GM18507 (cell line): ENCODE results near the gene LYSMD3.
"Not testable (repeated sequence)": the region's sequence is repeated elsewhere in the genome, so short reads cannot be mapped to it uniquely, and the experiment has no call there.

Experiments used
- DNase-seq: peaks from one replicate; pipeline ENCODE4 v3.0.0; 2011; ENCODE audit warnings: low read depth; ENCODE audit not compliant: insufficient read length; ENCODE audit errors: extremely low spot score
- FAIRE-seq: peaks from 2 replicates; lab custom pipeline; 2011; peaks lifted over from hg19 to GRCh38; lab: Jason Lieb, UNC

The LYSMD3 gene

DNA sequence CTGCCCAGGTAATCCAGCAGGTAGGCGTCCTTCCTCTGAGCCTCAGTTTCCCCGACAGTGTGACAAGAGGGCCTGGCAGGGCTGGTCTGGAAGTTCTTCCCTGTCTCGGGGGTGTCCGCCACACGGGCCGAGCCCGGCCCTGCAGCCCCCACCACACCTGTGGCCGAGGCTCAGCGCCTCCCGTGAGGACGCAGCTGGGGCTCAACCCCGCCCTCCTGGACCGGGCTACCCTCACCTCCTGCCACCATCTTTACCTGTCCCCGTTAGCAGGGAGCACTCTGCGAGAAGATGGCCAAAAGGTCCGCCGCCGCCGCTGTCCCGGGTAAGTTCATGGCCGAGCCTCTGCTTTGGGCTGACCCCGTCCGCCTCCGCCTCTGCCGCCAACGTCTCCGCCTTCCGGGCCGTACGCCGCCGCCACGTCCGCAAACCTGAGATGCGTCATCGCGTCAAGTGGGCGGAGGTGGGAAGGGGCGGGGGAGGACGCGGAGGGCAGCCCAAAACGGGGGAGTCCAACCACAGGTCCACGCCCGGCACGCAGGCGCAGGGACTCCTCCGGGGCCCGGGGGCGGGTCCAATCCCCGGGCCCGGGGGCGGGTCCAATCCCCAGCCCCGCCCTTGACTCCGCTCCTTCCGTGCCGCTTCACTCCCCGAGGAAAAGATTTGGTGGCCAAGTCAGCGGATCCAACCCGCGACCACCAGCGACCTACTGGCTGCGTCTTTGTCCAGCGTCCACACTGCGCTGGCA lies at the start of gene LYSMD3:
LYSMD3 (minus strand) TSS at position 391 of the 745 bp plus-strand sequence. CDS start 4,295 bp downstream, outside the sequence.
- peak; percentile 94 for FAIRE-seq

GRCh38 chr5:90576566-90576965 lies 47.2 kb upstream of the LYSMD3 start:
- FAIRE-seq, DNase-seq: not testable (repeated sequence)

More for the DNA sequence above, at the start of gene LYSMD3:
- peak; percentile 95 for DNase-seq

GRCh38 chr5:90575712-90576111 lies 46.3 kb upstream of the LYSMD3 start:
- DNase-seq (no peak), FAIRE-seq (no peak)

GRCh38 chr5:90571147-90571773 lies 41.9 kb upstream of the LYSMD3 start:
- no peak for FAIRE-seq
- DNase-seq = no peak

GRCh38 chr5:90570034-90570433 lies 40.6 kb upstream of the LYSMD3 start:
- DNase-seq (no peak), FAIRE-seq (no peak)

DNA sequence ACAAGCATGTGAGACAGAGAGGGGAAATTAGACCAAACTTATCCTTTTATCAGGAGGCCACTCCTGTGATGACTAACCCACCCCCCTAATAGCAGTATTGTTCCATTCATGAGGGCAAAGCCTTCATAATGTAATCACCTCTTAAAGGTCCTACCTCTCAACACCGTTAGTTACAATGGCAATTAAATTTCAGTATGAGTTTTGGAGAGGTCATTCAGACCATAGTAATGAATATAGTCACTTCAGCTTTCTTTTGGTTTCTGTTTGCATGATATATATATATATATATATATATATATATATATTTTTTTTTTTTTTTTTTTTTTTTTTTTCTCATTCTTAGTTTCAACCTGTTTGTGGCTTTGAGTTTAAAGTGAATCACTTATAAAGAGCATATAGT lies 39.7 kb upstream of the LYSMD3 start:
- DNase-seq = no peak
- no peak for FAIRE-seq

- no peak for DNase-seq
- no peak for FAIRE-seq
Measured at GRCh38 chr5:90565491-90565890, 36.1 kb upstream of the LYSMD3 start.

DNA sequence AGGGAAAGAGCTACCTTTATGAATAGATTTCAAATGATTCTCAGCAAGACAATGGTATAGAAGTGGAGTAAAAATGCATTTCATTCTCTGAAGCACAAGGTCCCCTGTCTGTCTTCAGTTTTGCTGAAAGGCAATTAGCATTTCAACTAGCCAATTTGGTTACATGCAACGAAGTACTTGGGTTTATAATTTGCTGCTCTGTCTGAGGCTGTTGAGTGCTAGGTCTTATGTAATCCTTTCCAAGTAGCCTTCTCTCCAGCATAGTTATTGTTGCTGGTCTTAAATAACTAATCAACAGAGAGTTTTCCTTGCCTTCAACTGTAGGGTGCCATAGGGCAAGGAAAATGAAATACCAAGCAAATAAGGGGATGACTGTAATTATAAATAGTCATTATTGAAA lies 33.7 kb upstream of the LYSMD3 start:
- DNase-seq (no peak), FAIRE-seq (no peak)

GRCh38 chr5:90562341-90562740 lies 33.0 kb upstream of the LYSMD3 start:
- no peak for DNase-seq
- no peak for FAIRE-seq

DNA sequence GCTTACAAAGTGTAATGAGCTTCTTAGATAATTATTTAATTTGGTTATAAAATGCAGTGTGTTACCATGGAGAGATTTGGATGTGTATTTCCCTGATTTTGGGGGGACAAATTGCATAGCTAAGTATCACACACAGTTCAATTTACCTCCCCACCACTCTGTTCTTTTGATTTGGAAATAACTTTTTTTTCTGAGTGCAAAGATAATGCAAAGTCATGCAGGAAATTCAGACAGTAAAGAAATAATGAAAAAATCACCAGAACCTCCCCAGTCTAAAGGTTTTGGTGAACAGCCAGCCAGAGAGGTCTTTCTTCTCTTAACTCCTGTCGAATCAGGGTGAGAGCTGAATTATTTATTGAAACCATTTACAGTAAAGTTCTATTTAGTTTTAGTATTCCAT lies 32.4 kb upstream of the LYSMD3 start:
- FAIRE-seq (no peak), DNase-seq (no peak)

GRCh38 chr5:90560771-90561170 lies 31.4 kb upstream of the LYSMD3 start:
- FAIRE-seq (no peak), DNase-seq (no peak)

DNA sequence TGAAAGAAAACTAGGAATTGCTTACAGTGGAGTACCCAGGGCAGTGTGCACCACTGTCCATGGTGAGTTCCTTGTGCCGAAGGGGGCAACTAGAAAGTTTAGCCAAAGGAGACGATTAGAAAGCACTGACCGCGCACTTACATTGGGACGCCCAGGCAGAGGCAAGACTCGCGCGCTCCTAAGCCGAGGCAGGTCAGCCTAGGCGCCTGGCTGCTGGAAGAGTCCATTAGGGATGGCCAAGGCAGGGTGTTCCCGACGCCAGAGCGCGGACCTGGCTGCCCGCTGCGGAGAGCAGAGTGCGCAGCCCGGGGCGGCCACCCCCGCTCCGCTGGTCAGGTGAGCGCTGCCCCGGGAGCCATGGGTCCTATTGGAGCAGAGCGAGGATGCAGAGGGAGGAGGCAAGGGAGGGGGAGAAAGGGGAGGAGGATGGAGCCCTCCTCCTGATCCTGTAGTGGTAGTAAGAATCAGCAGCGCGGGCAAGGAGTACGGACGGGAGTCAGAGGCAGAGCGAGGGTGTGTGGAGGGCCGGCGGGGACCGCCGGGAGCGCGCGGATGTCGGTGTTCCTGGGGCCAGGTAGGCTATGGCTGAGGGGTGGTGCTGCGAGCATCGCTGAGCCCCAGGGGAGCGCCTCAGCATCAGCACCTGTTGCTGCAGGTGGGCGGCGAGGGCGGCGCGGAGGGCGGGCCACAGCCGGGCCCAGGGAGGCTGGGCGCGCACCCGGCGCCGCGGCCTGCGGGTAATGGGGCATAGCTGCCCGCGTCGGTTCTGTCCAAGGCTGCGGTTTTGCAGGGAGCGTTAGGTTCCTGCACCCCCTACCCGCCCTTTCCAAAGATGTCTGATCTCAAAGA lies 29.2 kb upstream of the LYSMD3 start, which contains the start of gene ADGRV1:
ADGRV1 (plus strand) TSS at position 454 of the 849 bp plus-strand sequence; CDS start at position 553, 99 bp downstream.
- FAIRE-seq = no peak
- no peak for DNase-seq

DNA sequence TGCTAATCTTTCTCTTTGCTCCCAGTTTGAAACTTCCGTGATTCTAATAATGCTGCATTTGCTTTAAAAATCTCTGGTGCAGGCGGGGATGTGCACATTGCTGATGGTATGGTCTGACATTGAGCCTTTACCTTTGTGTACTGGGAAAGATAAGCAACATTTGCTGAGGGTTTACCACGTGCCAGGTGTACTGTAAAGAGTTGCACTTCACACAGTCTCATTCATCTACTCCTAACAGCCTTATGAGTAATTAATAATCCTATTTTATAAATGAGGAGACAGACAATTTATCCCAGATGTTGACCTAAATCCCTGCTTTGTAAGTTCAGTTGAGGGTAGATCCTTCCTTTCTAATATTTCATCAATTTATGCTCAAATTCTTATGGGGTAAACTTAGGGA lies 28.5 kb upstream of the LYSMD3 start:
- DNase-seq = no peak
- FAIRE-seq = no peak

GRCh38 chr5:90557391-90557790 lies 28.0 kb upstream of the LYSMD3 start:
- no peak for FAIRE-seq
- no peak for DNase-seq

GRCh38 chr5:90555666-90556065 lies 26.3 kb upstream of the LYSMD3 start:
- FAIRE-seq (no peak), DNase-seq (no peak)

DNA sequence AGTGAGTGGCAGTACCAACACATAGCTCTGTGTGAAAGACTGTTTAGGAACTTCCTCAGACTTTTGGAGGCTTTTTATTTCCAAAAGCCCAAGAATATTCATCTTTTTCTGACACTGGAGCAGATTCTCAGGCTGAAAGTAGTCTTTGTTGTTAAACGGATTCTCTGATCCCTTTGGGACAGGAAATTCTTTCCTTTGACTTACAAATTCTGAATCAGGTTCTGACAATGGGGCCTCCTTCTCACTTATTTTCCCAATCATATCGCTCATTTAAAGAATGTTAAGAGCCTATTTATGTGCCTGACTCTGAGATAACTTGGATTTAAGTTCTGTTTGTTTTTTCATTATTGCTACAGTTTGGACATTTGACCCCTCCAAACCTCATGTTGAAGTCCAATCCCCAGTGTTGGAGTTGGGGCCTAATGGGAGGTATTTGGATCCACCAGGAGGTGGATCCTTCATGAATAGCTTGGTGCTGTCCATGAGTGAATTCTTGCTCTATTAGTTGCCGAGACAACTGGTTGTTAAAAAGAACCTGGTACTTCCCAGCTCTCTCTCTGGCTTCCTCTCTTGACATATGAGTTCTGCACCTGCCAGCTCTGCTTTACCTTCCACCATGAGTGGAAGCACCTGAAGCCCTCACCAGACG lies 25.1 kb upstream of the LYSMD3 start:
- FAIRE-seq (no peak), DNase-seq (no peak)

- no peak for FAIRE-seq
- no peak for DNase-seq
Measured at GRCh38 chr5:90553711-90554110, 24.3 kb upstream of the LYSMD3 start.

GRCh38 chr5:90551376-90551775 lies 22.0 kb upstream of the LYSMD3 start:
- no peak for FAIRE-seq
- no peak for DNase-seq

DNA sequence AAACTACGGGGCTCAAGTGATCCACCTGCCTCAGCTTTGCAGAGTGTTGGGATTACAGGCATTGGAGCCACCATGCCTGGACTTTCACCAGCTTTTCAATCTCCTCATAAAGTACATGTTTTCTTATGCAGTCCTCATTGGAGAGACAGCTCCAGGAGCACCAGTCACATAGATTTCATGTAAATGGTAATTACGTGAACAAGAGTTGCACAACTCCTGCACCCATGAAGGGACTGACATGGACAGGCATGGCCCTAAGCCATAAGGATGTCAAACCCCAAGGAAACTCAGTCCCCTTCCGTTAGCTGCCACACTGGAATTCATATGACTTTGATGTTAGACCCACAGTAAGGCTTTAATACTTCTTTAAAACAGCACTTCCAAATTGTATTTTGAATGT lies 21.6 kb upstream of the LYSMD3 start:
- FAIRE-seq = no peak
- no peak for DNase-seq
